Glutamatergic neuron (in vitro differentiated cells): Measurements from ENCODE around the gene MRPS18B. TPM values are rescaled to one million over a fixed set of nuclear protein-coding genes. Genes with fewer than 3 reads are reported as not detected.

ENCODE experiments used
- DNase-seq: peaks from one replicate; pipeline ENCODE4 v3.0.0; 2022
- H3K27ac Mint-ChIP-seq: one replicate; pipeline ENCODE4 v1.8.0; 2020; ENCODE audit warnings: mild to moderate bottlenecking, mixed read lengths, inconsistent platforms; ENCODE audit not compliant: unreplicated experiment
- H3K27me3 Mint-ChIP-seq: one replicate; pipeline ENCODE4 v1.8.0; 2020; ENCODE audit warnings: mild to moderate bottlenecking, moderate library complexity, mixed read lengths, inconsistent platforms; ENCODE audit not compliant: unreplicated experiment
- H3K36me3 Mint-ChIP-seq: one replicate; pipeline ENCODE4 v1.8.0; 2020; ENCODE audit warnings: mild to moderate bottlenecking, mixed read lengths, inconsistent platforms; ENCODE audit not compliant: unreplicated experiment
- H3K4me1 Mint-ChIP-seq: one replicate; pipeline ENCODE4 v1.8.0; 2020; ENCODE audit warnings: mild to moderate bottlenecking, low read depth, mixed read lengths, inconsistent platforms; ENCODE audit not compliant: unreplicated experiment
- H3K4me3 Mint-ChIP-seq: one replicate; pipeline ENCODE4 v1.8.0; 2020; ENCODE audit warnings: mild to moderate bottlenecking, mixed read lengths, inconsistent platforms; ENCODE audit not compliant: unreplicated experiment
- H3K9me3 Mint-ChIP-seq: one replicate; pipeline ENCODE4 v1.8.0; 2020; ENCODE audit warnings: mild to moderate bottlenecking, moderate library complexity, mixed read lengths, inconsistent platforms; ENCODE audit not compliant: unreplicated experiment
- CTCF ChIP-seq: fragments of 200-600 bp; sonication (generic); IDR thresholded peaks from one replicate; pipeline ENCODE4 v1.5.0; 2021; ENCODE audit not compliant: partially characterized antibody, unreplicated experiment
- total RNA-seq: library from RNA; stranded (reverse); fragmentation: NEBNext Ultra II Directional; extraction: Animal tissue kit (Norgen Biotek cat#: 25700); gene quantifications from one replicate; pipeline ENCODE4 v1.2.1, GENCODE V29; 2021; ENCODE audit not compliant: unreplicated experiment

Gene MRPS18B
- total RNA-seq, 1 donor from 2014 or later: 40.0 TPM

GRCh38 chr6:30598912-30599624 lies 18.6 kb upstream of the MRPS18B start:
- DNase-seq: no peak
- H3K27me3 Mint-ChIP-seq: peaks cover 10% of the 10 kb centered on the region
- H3K36me3 Mint-ChIP-seq: peaks cover 8% of the 10 kb centered on the region
- peaks cover 8% of the 10 kb centered on the region for H3K9me3 Mint-ChIP-seq
- H3K27ac Mint-ChIP-seq: no peak overlapping the region
- no peak overlapping the region for H3K4me3 Mint-ChIP-seq
- TF ChIP-seq CTCF: no peak
- H3K4me1 Mint-ChIP-seq: peaks cover 4% of the 10 kb centered on the region

GRCh38 chr6:30599625-30600324 lies 17.9 kb upstream of the MRPS18B start:
- Mint-ChIP-seq H3K4me1 (peaks cover 4% of the 10 kb centered on the region), H3K27ac (no peak overlapping the region), H3K9me3 (peaks cover 10% of the 10 kb centered on the region), H3K36me3 (peaks cover 8% of the 10 kb centered on the region), H3K4me3 (no peak overlapping the region), H3K27me3 (peaks cover 10% of the 10 kb centered on the region)
- no peak for DNase-seq
- no peak for TF ChIP-seq CTCF

- peaks cover 8% of the 10 kb centered on the region for H3K36me3 Mint-ChIP-seq
- H3K27me3 Mint-ChIP-seq: peaks cover 9% of the 10 kb centered on the region
- DNase-seq: no peak
- no peak for TF ChIP-seq CTCF
- H3K9me3 Mint-ChIP-seq: peaks cover 10% of the 10 kb centered on the region
- peaks cover 4% of the 10 kb centered on the region for H3K4me1 Mint-ChIP-seq
- H3K27ac Mint-ChIP-seq: no peak overlapping the region
- H3K4me3 Mint-ChIP-seq: no peak overlapping the region
Observed at GRCh38 chr6:30600451-30600961, 17.1 kb upstream of the MRPS18B start.

GRCh38 chr6:30601436-30601814 lies 16.2 kb upstream of the MRPS18B start:
- Mint-ChIP-seq H3K4me1 (peaks cover 4% of the 10 kb centered on the region), H3K9me3 (peaks cover 10% of the 10 kb centered on the region), H3K27me3 (peaks cover 9% of the 10 kb centered on the region), H3K36me3 (peaks cover 8% of the 10 kb centered on the region), H3K4me3 (no peak overlapping the region), H3K27ac (no peak overlapping the region)
- DNase-seq: no peak
- TF ChIP-seq CTCF: no peak
